NCI-H146 treated with DMSO at 0.1 percent for 48 hours (cell line): ENCODE results near the gene ABCC1.
"Not testable (repeated sequence)": the region's sequence is repeated elsewhere in the genome, so short reads cannot be mapped to it uniquely, and the experiment has no call there.

ENCODE experiments used
- DNase-seq: peaks from one replicate; lab custom pipeline; 2025; ENCODE audit not compliant: unreplicated experiment; lab: John Stamatoyannopoulos, UW

Gene ABCC1

DNA sequence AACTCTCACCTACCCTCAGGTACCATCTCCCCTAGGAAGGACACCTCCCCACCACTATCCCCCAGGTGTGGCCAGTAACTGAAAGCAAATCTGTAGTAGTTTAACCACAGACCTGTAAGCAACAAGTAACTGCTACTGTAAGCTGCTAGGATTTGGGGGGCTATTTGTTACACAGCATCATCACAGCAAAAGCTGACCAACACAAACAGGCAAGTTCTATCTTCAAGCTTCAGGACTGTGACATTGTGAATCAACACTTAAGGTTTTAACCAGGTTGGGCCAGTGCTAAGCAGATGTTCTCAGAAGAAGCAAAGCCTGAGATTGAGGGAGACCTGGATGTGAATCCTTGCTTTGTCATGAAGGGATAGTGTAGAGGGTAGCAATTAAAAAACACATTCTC is 226.9 kb downstream of the ABCC1 start:
- no peak for DNase-seq

DNA sequence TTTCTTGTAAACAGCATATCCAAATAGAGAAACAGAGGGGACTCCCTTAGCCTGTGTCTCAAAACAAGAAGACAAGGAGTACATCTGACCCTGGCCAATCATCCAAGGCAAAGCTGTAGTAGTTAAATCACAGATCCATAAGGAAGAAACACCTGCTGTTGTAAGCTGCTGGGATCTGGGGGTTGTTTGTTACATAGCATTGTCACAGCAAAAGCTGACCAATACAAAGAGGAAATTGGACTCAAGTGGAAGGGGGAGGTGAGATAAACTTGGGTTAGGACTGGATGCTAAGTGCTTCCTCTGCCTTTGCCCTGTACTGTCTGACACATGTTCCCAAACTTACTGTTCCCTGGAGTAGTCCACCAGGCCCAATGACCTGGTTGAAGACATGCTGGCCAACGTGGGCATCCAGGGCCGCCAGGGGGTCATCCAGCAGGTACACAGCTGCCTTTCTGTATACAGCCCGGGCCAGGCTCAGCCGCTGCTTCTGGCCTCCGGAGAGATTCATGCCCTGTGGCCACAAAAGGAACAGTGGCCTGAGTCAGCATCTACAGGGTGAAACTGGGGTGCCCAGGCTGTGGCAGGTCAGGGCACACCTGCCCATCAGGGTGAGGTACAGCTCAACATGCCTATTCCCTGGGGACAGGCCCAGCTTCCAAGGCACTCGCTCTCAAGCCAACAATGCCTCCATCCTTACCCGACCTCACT is 229.2 kb downstream of the ABCC1 start:
- no peak for DNase-seq

DNA sequence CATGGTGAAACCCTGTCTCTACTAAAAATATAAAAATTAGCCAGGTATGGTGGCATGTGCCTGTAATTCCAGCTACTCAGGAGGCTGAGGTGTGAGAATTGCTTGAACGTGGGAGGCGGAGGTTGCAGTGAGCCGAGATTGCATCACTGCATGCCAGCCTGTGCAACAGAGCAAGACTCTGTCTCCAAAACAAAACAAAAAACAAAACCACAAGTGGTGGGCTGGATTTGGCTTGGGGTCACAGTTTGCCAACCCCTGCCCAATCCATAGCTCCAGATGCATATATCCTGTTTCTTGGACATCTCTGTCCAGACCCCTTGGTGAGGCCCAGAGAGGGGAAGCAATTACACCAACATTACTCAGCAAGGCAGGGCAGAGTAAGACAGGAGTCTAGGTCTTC is 232.3 kb downstream of the ABCC1 start:
- DNase-seq, result not testable (repeated sequence)

- no peak for DNase-seq
Measured at GRCh38 chr16:16182918-16183317, 233.5 kb downstream of the ABCC1 start.

GRCh38 chr16:16183562-16183961 is 234.1 kb downstream of the ABCC1 start:
- DNase-seq, result no peak

DNA sequence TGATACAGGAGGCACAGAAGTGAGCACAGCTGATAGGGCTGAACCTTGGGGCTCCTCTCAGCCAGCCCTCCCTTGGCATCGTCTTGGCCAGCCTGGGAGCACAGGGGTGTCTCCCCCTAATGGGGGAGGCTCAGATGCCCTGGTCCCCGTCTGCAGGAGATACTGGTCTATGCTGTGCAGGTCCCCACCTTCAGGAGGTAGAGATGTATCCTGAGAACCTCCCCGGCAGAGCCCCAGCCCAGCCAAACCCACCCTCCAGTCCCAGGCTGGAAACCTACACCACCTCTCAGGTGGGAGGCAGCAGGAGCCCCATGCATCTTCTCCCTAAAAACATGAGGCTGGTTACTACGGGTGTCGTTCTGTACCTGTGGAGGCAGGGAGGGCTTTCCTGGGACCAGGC is 235.2 kb downstream of the ABCC1 start:
- no peak for DNase-seq

GRCh38 chr16:16185095-16185494 is 235.7 kb downstream of the ABCC1 start:
- no peak for DNase-seq

GRCh38 chr16:16186820-16187219 is 237.4 kb downstream of the ABCC1 start:
- no peak for DNase-seq

- no peak for DNase-seq
Measured at GRCh38 chr16:16188827-16189226, 239.4 kb downstream of the ABCC1 start.

- DNase-seq, result no peak
Measured at GRCh38 chr16:16189842-16190241, 240.4 kb downstream of the ABCC1 start.

DNA sequence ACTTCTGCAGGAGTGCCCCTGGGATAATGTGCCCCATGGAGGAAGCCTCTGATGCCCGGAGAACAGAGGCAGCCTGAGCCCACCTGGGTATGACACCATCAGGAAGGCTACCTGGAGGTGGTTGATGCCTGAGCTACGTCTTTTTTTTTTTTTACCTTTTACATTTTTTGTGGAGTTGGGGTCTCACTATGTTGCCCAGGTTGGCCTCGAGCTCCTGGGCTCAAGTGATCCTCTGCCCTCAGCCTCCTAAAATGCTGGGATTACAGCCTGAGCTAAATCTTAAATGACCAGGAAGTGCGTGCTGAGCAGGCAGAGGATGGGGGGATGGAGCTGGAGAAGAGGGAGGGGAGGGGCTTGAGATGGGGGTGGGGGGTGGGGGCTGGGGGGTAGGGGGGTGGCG is 241.1 kb downstream of the ABCC1 start:
- DNase-seq, result no peak

DNA sequence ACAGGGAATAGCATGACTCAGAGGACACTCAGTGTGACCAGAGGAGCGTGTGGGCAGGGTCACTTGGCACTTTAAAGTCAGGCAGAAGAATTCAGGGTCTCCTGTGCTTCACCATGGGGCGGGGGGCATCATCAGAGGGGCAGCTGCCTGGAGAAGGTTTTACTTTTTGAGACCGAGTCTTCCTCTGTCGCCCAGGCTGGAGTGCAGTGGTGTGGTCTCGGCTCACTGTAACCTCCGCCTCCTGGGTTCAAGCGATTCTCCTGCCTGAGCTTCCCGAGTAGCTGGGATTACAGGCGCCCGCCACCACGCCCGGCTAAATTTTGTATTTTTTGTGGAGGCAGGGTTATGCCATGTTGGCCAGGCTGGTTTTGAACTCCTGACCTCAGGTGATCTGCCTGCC is 241.6 kb downstream of the ABCC1 start:
- DNase-seq, result not testable (repeated sequence)

GRCh38 chr16:16191493-16192167 is 242.2 kb downstream of the ABCC1 start:
- no peak for DNase-seq
